Brain pericyte (primary cell): ENCODE measurements around the gene NOTCH1.
"Not testable (repeated sequence)": the region's sequence is repeated elsewhere in the genome, so short reads cannot be mapped to it uniquely, and the experiment has no call there.

ENCODE experiments used
- DNase-seq: peaks from one replicate; pipeline ENCODE4 v3.0.0-alpha.2; 2012; ENCODE audit warnings: low read depth, low spot score

NOTCH1 gene

DNA sequence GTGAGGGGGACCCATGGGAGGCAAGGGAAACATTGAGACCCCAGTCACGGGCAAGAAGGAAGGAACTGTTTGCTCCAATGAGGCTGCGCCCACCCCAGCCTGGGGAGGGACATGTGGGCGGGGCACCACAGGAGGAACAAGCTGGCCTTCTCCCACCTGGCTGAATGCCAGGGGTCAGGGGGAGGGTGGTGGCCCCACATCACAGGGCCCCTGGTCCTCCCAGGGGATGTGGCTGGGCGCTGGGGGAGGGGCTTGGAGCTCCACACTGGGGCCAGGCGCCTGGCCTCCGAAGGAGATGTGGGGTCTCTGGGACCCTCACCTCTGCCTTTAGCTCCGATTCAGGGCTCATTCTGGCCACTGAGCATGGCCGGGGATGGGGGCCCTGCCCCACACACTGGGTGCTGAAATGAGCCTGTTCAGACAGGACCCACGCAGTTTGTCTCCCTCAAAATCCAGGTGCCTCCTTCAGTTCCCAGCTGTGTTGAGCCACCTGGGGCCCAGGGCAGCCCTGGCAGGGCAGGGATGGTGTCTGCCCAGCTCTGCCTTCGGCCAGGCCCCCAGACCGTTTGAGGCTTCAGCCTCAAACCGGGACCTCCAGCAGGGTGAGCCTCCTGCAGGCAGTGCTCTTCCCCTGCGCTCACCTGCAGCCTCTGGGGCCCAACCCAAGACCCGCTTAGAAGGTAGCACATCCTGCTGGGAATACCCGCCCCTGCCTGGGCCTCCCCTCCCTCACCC lies 33.2 kb upstream of the NOTCH1 start:
- DNase-seq, result no peak

DNA sequence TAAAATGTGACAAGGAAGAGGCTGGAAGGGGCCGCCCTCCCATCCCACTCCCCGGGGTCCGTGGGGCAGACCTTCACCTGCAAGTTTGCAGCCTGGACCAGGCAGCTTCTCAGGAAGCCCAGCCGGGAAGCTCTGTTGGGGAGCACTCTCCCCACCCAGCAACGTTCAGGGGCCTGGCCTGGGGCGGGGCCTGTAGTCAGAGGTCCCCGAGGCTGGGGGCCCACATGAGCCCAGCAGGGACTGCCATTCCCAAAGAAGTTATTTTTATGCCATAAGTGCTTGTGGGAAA lies 32.7 kb upstream of the NOTCH1 start:
- no peak for DNase-seq

DNA sequence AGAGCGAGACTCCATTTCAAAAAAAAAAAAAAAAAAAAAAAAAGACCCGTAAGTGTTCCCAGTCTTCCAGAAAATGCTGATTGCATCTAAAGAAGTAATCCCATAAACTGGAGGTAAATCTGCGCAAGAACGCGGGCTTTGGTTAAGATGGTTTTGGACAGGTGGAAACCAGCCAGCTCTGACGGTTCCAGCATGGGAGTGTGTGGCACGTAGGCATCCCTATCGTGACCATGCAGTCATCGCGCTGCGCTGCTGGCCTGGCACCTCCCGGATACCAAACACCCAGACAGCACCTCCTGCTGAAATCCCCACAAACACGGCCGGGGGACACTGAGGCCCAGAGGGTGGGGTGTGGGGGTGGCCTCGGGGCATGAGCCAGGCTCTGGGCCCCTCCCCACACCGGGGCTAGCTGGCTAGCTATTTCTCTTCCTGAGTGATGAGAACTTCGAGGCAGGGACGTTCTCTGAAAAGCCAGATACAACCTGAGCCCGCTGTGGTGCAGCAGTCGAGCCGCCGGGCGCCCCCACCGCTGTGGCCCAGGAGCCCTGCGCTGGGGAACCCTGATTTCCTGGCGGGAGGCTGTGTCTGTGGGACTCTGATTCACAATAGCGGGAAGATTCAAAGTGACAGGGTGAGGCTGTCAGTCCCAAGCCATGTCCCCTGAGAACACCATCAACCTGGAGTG lies 32.2 kb upstream of the NOTCH1 start:
- DNase-seq, result no peak

DNA sequence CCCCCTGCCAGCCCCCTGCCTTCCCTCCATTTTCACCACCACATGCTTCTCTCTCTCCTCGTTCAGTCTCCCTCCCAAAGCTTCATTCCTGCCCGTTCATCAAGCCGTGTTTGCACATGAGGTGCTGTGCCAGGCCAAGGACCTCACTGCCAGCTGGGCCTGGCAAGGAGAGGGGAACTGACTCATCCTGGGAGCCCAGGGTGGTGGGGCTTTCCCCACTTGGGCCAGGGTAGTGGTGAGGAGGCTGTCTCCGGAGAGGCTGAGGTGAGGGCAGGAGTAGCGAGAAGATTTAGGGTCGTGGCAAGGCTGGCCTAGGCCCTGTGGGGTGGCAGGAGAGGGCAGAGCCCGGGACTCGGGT lies 30.4 kb upstream of the NOTCH1 start:
- no peak for DNase-seq

DNA sequence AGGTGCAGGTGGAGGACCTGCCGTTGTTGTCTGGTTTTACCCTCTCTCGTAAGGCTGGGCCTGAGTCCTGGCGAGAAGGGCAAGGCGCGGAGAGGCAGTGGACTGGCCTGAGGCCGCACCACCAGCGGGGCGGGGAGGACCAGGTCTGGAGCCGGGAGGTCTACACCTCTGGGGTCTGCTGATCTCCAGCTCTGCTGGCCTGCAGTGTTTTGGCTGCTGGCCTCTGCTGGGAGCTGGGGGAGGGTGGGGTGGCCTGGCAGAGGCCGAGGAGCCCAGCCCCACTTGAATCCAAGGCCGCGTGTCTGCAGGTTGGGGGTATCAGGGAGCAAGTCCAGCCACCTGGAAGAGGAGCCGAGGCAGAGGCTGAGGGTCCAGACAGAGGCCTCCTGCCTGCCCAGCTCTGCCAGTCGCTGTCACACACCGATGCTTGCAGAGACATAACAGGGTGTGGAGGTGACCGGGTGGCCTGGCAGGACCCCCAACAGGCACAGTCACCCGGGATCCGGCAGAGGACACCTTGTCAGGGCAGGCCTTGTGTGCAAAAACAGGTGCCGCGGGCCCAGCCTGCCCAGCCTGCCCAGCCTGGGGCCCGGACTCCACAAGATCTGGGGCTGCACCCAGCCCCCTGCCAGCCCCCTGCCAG lies 29.9 kb upstream of the NOTCH1 start:
- no peak for DNase-seq

DNA sequence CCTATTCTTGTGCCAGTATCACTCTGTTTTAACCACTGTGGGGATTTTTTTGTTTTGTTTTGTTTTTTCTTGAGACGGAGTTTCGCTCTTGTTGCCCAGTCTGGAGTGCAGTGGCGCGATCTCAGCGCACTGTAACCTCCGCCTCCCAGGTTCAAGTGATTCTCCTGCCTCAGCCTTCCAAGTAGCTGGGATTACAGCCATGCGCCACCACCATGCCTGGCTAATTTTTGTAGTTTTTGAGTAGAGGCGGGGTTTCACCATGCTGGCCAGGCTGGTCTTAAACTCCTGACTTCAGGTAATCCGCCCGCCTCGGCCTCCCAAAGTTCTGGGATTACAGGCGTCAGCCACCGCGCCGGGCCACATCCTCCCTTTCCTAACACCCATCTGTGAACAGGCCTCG lies 28.8 kb upstream of the NOTCH1 start:
- DNase-seq, result not testable (repeated sequence)

DNA sequence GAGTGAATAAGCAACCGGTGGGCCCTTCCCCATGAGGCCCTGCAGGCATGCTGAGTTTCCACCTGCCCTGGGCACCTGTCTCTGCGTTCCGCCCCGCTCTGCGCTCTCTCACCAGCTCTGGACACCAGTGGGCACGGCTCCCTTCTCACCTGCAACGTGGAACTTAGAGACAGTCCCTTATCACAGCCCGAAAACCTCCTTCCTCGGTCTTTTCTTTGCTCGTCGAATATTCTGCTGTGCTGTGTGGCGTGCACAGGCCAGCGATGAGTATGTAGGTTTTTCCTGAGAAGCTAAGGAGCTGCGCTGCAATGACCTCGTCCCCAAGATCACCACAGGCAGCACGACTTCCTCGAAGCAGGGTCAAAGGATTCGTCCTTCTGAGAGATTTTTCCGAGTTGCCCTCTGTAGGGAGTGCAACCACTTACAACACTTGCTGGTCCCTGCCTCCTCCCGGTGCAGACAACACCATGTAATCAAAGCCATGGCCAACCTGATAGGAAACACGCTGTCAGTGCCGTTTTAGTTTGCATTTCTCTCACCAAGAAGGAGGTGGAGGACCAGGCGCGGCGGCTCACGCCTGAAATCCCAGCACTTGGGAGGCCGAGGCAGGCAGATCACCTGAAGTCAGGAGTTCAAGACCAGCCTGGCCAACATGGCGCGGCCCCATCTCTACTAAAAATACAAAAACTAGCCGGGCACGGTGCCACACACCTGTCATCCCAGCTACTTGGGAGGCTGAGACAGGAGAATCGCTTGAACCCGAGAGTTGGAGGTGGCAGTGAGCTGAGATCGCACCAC lies 27.2 kb upstream of the NOTCH1 start:
- DNase-seq, result no peak

DNA sequence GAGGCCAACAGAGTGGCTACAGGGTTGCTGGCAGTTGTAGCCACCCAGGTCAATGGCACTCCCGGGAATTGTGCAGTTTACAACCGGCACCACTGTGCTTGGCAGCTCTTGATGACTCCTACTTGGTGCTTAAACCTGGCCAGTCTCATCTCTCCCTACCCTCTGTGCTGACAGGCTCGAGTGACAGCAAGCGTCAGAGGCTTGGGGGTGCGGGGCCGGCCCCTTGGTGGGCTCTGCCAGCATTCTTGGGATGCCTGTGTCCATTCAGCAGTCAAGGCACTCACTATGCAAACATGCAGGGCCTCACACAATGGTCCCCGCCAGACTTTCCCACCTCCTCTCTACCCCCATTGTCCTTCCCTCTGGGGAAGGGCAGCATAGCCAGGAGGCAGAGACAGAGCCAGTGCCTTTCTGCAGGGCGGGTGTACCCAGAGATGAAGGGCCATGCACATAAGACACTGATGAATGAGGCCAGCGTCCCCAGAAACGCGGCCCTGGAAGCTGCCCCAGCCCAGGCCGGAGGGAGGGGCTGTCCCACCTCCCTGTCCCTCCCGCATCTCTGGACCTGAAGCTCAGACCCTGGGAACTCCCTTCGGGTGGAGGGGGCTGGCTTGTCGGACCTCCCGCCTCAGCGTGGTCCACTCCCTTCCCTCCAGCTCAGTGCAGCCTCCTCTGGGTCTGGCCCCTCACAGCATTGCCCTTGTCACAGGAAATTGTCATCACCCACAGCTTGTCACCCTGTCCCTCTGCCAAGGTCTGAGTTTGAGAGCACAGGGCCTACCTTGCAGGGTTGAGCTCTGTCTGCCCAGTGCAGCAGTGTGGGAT lies 26.4 kb upstream of the NOTCH1 start:
- DNase-seq, result no peak

DNA sequence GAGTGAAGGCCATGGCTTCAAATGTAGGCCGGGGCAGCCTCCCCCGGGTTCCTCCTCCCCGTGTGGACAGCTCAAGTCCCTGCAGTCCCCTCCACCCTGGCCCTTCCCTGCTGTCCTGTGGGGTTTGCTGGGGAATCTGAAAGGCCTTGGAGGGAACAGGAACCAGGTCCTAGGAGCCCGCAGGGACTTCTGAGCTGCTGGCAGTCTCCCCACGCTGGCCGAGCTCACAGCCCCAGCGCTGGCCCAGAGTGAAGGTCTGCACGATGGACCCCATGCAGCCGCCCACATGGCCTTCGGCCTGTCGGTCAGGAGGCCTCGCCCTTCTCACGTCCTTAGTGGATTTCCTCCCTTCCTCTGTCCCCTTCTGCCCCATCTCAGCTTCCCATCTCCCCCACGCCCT lies 25.7 kb upstream of the NOTCH1 start:
- no peak for DNase-seq

DNA sequence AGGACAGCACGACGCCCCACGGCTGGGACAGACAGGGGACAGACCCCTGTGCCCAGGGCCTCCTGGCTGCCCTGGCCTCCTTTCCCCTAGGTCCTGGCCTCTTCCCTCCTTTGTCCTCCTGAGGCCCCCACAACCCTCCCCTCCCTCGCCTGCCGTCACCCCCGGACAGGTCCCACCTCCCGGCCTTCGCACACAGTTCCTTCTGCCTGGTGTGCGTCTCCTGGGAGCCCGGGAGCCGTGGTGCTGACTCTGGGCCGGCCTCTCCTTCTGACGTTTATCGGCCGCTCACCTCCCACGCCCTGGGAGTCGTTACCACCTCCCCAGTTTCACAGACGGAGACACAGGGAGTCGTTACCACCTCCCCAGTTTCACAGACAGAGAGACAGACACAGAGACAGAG lies 25.1 kb upstream of the NOTCH1 start:
- DNase-seq, result no peak

DNA sequence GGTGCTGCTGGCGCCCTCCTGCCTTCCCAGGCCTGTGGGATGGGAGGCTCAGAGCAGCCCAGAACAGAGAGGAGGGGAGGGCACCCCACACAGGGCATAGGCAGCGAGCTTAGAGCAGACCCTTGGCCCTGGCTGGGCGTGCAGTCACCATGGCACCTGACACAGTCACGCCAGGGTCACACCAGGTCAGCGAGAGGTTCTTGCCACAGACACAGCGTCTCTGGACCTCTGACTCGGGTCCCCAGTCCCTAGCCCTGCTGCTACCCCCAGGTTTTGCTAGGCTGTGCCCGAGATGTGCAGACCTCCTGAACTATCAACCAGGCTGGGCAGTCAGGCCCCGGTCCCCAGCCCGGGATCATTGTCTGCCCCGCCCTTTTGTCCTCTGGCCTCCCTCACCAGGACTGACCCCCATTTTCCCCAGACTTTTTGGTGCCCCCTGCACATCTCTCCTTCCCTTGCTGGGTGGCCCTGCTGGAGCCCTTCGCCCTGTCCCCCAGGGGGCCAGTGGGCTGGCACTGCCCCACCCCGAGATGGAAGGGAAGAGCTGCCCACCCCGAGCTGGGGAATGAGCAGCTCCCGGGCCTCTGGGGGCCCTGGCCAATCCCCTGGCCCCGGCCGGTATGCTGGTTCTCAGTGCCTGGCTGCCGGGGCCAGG lies 24.5 kb upstream of the NOTCH1 start:
- DNase-seq, result no peak

DNA sequence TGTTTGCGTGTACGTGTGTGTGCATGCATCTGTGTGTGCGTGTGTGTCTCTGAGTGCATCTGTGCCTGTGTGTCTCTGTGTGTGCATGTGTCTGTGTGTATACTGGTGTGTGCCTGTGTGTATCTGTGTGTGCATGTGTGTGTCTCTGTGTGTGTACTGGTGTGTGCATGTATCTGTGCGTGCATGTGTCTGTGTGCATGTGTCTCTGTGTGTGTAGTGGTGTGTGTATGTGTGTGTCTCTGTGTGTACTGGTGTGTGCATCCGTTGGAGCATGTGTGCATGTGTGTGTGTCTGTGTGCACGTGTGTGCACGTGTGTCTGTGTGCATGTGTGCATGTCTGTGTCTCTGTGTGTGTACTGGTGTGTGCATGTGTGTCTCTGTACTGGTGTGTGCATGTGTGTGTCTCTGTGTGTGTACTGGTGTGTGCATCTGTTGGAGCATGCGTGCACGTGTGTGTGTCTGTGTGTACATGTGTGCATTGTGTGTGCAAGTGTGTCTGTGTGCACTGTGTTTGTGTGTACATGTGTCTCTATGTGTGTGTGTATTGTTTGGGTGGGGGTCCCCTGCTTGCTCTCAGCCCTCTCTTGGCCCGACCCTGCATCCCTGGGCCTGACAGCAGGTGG lies 23.8 kb upstream of the NOTCH1 start:
- no peak for DNase-seq

DNA sequence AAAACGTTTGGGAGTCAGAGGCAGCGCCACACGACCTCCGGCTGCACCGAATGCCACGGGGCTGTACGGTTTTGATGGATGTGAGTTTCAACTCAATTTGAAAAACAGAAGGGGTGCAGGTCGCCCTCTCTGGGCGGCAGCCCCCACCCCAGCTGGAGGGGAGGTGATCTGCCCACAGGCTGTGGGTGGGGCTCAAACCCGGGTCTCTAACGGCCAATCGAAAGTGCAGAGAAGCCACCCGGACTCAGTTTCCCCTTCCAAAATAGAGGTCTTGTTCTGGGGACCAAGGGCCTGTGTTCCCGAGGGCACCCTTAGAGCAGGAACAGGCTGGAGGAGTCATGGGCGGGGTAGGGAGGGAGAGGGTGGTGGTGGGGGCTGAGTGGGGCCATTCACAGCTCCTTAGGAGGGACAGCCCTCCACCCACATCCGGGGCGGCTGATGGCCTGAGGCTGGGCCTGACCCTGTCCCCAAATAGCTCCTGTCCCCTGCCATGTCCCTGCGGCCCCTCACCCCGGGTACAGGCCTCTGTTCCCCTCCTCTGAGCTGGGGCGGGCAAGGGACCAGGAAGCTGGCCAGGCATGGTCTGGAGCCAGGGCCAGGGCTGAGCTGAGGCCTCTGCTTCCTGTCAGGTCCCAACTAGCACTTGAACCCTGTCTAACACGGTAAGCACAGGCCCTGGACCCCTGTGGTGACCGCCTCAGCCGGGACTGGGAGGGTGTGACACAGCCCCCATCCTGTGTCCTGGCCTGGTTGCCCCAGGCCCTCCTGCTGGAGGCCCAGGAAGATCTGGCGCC lies 22.6 kb upstream of the NOTCH1 start:
- no peak for DNase-seq

DNA sequence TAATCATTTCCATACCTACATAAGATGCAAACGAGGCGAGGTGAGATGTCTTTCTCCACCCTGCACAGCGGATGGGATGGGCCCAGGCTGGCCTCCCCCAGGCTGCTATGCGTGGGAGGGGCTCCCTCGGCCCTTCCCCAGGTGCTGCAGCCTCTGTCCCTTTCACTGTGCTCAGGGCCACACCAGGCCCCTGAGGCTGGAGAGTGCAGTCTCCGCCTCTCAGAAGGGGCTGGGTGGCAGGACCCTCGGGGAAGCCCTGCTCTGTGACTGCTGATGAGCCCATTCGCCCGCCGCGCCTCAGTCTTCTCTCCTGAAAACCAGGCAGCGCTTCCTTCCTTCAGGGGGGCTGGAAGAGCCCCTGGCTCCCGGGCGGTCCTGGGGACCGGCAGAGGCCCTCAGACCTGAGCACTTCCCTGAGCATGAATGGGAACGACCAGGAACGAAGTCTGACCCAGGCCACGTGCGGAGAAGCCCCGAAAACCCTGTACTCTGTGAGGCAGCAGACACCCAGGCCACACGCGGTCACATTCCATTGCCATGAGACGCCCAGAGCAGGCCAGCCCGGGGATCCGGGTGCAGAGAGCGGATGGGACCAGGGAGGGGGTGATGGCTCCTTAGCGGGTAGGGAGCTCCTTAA lies 21.9 kb upstream of the NOTCH1 start:
- no peak for DNase-seq

DNA sequence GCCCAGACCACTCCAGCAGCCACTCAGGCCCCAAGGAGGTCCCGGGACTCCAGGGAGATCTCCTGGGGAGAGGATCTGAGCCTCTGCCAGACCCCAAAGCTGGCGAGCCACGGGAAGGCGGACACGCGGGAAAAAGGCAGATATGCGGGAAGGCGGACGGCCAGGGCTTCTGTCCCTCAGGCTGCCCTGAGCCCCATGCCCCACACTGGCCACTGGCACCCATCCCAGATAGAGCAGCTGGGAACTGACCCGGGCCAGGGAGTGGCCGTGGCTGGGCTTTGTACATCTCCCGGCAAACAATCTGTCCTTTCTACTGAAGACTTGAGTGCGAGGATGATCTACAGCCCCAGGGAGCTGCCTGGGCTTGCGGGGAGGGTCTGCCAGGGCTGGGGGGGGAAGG lies 21.1 kb upstream of the NOTCH1 start:
- no peak for DNase-seq

DNA sequence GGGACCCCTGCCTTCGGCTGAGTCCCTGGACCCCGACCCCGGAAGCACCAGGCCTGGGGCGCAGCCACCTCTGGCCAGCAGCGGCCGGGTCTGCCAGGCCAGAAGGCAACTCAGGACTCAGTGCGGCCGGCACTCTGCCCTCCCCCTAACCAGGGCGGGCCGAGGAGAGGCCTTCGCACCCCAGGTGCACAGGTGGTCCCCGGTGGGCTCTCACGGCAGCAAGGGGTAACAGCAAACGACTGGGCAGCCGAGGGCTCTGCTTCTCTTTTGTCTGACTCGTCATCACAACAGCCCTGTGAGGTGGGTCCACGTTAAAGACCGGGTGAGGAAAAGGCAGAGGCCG lies 20.7 kb upstream of the NOTCH1 start:
- no peak for DNase-seq

DNA sequence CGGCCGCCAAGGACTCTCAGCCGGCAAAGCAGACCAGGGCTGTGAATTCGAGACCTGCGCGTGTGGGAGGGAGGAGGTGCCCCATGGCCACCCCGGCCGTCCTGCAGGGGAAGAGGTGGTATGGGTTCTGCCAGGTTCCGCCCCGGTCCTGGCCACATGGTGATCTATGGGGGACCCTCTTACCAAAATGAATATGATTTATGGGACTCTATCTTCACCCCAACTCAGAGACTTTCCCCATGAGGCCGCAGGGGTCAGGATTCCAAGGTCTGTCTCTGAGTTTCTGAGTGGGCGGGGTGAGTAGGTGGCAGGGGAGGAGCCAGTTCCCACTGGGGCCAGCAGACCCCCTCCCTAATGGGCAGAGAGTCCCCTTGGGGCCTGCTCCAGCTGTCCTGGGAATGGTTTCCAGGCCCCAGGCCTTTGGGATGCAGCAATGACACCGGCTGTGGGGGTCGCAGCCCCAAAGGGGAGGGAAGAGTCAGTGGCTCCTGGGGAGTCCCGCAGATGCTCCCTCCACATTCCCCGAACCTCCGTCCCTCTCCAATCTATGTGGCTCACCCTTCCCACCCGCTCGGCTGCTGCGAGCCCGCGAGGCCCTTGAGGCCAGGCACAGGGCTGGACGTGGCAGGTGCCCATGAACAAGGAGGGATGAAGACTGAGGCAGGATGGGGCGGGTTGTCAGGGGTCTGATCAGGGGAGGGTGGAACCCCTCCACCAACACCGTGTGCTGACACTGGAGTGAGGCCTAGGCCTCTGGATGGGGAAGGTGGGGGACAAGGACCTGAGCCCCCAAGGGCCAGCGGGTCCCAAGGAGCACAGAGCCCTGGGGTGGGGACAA lies 20.1 kb upstream of the NOTCH1 start:
- no peak for DNase-seq

DNA sequence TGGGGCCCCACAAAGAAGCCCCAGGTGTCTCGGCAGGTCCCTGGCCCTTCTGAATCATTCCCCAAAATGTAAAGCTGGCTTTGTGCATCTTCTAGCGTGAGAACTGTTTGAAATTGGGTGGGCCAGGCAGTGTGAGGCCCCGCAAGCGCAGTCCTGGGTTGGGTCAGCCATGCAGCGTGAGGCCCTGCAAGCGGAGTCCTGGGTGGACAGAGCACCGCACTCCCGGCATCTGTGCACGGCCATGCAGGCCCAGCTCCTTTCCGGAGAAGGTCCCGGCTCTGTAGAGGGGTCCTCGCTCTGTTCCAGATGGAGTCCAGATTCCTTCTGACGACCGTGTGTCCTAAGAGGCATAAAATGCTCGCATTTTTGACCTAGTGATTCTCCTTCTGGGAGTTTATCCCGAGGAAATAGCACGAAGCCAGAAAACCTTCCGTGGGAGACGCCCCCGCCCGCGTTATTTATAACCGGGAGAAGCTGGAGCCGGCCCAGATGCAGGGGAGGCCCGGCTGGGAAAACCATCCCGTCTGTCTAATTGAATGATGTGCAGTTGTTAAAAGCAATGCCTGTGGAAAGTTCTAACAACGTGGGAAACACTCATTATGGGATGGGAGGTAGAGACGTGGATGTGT lies 19.4 kb upstream of the NOTCH1 start:
- DNase-seq, result no peak
